GM12801 (cell line): ENCODE results near the gene ACOT7.

Source experiments
- TF ChIP-seq, protein P1 (sequence below): IDR thresholded peaks from one replicate; pipeline ENCODE4 v1.5.1; 2011; ENCODE audit warnings: control low read depth; ENCODE audit not compliant: insufficient read length; ENCODE audit errors: extremely low read depth

The ACOT7 gene

GRCh38 chr1:6286266-6286665 is 107.3 kb downstream of the ACOT7 start:
- TF ChIP-seq, protein P1, sequence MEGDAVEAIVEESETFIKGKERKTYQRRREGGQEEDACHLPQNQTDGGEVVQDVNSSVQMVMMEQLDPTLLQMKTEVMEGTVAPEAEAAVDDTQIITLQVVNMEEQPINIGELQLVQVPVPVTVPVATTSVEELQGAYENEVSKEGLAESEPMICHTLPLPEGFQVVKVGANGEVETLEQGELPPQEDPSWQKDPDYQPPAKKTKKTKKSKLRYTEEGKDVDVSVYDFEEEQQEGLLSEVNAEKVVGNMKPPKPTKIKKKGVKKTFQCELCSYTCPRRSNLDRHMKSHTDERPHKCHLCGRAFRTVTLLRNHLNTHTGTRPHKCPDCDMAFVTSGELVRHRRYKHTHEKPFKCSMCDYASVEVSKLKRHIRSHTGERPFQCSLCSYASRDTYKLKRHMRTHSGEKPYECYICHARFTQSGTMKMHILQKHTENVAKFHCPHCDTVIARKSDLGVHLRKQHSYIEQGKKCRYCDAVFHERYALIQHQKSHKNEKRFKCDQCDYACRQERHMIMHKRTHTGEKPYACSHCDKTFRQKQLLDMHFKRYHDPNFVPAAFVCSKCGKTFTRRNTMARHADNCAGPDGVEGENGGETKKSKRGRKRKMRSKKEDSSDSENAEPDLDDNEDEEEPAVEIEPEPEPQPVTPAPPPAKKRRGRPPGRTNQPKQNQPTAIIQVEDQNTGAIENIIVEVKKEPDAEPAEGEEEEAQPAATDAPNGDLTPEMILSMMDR, result no peak

DNA sequence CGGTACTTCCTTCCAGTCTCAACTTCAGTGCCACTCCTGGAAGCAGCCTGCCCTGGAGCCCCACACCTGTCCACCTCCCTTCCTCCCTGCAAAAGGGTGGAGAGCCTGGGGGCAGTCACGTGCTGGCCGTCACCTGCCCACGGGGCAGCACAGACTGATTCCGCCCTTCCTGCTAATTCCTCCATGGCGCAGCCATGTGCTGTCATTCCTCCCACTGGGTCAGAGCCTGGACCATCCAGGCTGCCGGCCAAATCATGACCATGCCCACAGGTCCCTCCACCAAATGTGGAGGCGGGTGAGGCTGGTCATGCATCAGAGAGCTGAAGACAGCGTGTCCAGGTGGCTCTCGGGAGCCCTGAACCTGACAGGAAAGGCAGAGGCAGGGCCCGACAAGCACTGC is 108.2 kb downstream of the ACOT7 start:
- TF ChIP-seq, protein P1, result no peak

GRCh38 chr1:6282577-6283270 is 110.8 kb downstream of the ACOT7 start:
- TF ChIP-seq, protein P1, result no peak

GRCh38 chr1:6281511-6282402 is 111.8 kb downstream of the ACOT7 start:
- TF ChIP-seq, protein P1, result no peak

- TF ChIP-seq, protein P1, result no peak
These were observed 112.7 kb downstream of the ACOT7 start for GRCh38 chr1:6280761-6281451.

DNA sequence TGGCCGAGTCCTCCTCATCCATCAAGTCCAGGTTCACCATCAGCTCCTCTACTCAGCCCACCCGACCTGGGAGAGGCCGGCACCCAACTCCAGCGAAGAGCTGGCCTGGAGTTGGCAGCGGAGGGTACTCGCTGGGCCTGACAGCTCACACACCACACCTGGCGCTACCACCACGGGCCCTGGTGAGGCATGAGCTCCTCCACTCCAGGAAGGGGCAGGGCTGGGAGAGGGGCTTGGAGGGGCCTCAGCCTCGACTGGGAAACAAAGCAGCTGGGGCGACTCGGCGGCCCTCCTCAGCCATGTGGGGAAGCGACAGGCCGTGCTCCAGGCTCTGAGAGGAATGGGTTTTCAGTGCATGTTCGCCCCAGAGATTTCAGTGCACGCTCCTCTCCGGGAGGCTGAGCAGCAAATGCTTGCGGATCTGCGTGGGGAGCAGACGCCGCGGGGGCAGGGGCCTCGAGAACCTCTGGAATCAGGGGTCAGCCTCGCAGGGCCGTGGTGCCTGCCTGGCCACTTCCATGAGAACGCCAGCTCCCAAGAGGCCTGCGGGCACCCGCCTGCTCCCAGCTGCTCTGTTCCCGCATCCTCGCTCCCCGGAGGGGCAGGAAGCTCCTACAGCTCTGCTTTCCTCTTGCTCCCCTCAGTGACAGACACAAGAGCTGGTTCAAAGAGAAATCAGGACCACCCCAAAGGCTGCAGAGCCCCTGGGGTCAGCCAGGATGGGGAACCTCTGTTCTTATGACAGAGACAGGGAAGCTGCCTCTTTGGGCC is 113.8 kb downstream of the ACOT7 start:
- TF ChIP-seq, protein P1, result no peak
